Stimulated activated CD4-positive, alpha-beta T cell treated with anti-CD3 and anti-CD28 coated beads, Interleukin-15, amount 100 ng/mL, for 1 hour (primary cell): ENCODE measurements around the gene ZNF862.
"Not testable (repeated sequence)": the region's sequence is repeated elsewhere in the genome, so short reads cannot be mapped to it uniquely, and the experiment has no call there.

Experiments used
- DNase-seq, 2 donors: peaks; one replicate each; pipeline ENCODE4 v3.0.0-alpha.2; 2020; ENCODE audit warnings: low read depth in 1 of 2, low spot score in 1 of 2

Gene ZNF862

DNA sequence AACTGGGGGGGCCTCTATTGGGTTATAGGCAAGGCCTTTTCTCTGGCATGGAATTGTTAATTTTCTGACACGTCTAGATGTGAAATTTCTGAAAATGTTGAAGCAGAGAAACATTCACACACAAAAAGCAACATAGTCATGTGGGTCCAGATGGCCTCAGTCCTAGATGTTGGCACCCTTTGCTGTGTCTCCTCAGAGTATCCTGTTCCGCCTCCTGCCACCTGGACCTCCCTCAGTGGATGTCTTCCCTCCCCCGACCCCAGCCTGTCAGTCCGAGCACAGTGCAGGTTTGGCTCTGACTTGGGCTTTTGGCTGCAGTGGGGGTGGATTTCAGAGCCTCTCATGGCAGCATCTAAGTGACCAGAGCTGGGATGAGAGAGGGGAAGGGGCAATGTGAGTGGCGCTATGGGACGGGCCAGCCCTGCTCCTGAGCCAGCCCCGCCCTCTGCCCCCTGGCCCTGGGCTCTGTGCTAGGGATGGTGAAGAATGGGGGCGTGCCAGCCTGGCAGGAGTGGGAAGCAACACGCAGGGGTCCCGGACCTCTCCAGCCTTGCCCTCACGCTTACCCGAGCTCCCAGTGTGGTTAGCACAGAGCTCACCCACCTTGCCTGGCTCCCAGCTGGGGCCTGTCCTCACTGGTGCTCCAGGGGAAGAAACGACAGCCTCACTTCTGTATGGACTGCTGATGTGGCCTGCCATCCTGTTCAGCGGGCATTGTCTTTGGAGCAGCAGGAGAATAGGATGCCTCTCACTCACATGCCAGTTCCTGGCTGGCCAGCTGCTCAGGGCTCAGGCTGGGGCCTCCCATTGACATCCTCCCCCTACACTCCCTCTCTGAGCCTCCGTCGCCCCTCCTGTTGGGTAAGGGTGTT is 41.8 kb downstream of the ZNF862 start:
- no peak for DNase-seq

DNA sequence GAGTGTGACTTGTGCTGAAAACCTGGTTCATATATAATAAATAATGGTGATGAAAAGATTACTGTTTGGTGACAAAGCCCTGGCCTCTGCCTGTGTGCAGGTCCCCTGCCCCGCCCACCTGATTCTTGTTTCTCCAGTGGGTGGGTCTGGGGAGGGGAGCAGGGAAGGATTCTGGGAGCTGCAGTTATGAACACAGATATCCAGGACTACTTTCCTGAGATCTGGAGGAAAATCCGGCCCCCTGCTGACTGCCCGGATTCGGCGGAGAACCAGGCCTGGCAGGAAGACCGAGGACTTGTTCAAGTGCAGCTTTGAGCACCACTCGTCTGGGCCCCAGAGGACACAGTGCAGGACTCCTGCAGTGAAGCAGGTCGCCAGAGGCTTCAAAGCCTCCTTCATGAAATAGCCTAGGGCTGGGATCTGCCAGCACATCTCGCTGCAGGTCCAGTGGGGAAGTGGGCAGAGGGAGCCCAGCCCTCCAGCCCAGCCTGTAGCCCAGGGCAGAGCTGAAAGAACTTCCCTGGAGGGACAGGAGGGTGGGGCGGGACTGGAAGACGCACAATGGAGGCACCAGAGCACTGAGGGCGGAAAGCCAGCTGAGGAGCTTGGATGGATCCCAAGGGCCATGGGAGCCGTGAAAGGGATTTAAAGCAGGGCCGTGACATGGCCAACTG is 42.6 kb downstream of the ZNF862 start:
- DNase-seq, result no peak

DNA sequence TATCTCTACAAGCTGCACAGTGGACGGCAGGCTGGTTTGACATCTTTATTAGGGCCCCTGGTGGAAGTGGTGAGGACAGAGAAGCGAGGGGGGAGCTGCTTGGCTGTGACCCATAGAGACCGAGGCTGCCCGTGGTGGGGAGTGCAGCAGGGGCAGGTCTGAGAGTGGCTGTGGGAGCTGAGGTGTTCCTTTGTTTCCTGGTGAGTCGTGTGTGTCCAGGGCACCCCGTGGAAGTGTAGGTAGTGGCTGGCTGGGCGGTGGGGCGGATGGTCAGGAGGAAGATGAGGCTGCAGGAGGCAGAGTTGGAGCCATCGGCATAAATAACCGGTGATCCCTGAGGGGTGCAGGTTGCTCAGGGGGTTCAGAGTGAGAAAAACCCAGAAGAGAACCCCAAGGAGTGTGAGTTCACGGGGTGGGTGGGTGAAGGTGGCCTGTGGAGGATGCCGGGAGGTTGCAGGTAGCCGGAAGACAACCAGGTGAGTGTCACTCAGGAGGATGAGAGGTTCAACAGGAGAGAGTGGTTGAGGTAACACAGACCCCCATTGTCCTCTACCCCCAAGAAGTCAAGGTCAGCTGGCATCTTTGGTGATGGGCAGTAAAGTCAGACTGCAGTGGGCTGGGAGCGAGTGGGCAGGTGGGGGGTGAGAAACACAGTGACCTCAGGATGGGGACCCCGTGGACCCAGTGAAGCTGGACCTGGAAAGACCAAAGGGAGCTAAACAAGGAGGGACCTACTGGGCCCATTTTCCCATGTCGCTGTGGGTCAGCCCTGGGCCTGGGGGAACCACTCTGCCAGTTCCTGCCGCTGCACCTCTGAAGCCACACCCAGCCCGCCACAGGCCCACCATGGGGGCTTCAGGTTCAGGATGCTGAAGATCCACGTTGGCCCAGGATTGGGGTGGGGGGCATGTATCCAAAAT is 43.4 kb downstream of the ZNF862 start:
- DNase-seq, result no peak

DNA sequence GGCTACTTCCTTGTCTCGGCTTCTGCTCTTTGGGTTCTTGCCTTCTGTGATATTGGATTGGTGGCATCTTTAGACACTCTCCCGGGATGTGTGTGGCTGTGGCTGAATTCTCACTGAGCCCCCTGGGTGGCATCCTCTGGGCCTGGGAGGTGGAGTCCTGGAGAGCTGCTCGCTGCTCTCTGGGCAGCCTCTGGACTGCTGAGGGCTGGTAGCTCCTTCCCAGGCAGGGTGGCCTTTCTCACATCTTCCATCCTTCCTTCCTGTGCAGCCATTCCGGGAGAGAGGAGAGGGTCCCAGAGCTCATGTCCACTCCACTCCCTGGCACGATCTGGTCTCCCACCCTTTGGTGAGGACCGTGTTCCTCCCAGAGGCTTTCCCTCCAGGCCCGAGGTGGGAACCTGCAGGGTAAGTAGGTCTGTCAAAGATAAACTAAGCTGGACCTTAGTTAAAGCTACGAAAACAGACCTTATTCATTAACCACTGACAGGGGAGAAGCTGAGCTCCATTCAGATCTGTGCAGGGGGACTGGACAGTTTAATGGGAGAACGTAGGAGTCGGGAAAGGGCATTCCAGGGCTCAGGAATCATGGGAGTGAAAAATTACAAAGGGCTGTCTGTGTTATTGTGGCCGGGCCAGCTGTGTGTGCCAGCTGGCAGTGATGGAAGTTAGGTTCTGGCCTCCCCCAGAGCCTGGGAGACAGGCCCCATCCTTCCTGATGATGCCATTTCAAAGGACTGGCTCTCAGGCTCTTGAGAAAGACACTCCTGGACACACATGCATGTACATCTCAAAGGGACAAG is 44.3 kb downstream of the ZNF862 start:
- no peak for DNase-seq

DNA sequence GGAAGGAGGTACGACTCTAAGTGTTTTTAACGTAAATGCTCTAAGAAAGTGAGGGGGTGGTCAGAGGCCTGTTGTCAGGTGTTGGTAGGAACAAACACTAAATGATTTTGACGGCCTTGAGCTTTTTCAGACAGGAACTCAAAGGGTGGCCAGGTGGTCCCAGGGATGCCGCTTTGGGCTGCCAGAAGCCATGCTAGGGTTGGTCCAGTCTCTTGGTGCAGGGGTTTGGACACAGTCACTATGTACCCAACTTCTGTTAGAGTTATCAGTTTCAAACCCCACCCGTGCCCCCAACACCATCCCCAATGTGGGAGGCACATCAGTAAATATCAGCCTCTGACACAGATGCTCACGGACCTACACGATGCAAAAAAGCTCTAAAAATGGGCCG is 44.9 kb downstream of the ZNF862 start:
- no peak for DNase-seq

DNA sequence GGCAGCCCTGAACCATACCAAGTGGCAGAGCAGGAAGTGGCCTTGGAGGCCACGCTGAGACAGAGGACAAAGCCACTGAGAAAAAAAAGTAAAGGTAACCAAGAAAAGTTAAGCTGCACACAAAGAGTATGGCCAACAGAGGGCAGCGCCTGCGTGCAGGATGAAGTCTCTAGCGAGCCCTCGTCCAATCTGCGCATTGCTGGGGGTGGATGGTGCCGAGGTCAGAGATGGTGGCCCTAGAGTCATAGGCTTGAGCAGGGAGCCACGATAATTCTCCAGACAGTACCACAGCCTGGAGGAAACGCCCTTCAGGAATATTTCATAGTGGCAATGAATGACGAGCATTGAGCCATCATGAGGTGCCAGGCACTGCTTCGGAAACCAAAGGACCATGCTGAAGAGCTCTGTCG is 45.3 kb downstream of the ZNF862 start:
- peak in 1 of 2 donors; percentile 35 for DNase-seq

DNA sequence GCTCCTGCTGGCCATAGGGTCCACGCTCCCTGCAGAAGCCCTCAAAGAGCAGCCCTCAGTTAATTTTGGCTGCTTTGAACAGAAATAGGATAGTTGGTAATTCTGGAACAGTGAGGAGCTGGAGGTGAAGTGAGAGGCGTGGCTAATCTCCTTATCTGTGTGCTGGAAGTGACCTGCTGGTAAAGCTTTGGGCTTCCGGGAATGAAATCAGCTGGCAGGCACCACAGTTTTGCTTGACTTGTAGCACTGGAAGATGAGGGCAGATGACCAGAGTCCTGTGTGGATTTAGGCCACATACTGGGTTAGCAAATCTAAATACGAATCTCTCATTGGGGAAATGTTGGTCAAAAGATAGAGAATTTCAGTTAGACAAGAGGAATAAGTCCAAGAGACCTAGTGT is 45.8 kb downstream of the ZNF862 start:
- DNase-seq, result no peak

DNA sequence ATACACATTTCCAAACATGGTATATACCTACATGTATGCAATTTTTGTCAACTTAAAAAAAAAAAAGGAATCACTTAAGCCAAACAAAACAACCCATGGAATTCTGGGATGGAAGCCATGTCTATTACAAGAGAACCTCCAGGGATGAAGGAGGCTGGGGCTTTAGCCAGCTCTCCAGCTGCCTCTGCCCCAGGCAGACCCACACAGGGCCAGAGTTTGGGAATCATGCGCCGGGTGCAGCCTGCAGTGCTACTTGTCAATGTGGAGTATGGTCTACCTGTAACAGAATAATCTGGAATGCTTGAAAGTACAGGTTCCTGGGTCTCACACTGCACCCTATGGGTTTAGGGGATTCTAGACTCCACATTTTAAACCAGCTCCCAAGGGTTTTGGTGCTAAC is 46.4 kb downstream of the ZNF862 start:
- no peak for DNase-seq

DNA sequence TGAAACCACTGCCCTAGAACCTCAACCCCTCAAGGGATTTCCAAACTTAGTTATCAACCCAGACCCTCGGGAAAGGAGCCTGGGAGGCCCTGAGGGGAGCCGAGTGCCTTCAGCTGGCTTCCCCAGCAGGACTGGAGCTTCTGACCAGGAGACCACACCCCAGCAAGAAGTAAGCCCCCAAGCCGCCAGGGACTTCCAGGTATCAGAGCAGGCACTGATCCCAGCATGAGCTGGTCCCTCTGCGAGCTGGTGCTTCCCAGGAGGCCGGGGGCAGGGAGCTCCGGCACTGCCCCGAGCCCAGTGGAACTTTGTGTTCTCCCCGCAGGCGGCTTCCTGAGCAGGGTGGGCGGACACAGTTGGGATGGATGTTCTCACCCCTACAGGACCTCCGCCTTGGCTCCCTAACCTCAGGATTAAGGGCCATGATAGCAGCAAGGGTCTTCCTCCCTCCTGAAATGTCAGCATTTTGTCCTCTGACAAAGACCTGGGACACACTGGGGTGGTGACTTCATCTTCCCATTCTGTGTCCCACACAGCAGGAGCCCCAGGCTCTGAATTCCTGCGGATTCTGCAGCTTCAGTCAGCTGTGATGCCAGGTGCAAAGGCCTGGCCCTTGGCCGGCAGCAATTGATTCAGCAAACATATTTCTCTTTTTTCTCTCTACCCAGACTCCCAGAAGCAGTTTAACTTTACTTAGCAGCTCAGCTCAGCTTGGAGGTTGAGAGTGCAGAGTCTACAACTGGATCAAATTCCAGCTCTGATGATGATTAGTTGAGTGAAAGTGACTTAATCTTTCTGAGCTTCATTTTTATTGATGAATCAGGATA is 47.2 kb downstream of the ZNF862 start:
- DNase-seq, result no peak

DNA sequence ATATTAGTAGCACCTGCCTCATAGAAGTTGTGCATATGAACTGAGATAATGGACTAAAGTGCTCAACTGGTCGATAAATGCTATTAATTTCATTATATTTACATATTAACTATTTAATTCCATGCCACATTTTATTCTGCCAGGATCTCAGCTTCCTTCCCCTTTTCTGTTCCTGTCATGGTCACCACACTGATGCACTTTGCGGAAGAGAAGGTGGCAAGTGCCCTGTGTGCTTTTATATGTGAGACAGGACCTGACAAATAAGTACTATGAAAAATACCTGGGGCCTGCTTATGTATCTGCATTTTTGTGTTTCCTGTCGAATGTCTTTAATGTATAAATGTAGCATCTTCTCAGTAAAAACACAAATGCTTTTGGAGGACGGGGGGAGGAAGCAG is 47.8 kb downstream of the ZNF862 start:
- DNase-seq, result no peak

DNA sequence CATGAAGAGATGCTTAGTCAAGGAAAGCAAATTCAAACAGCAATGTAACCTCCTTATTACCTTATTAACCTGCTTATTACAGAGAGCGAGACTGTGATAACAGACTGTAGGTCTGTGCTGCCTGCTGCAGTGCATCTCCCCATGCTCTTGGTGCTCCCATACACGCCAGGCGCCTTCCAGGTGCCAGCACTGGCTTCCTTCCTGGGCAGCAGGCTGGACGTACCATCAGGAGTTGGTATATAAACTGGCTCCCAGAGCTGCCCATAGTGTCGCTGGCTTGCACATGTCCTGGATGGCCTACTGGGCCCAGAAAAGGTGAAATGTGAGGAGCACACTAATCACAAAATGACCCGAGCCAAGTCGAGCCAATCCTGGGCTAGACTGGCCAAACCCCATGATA is 49.1 kb downstream of the ZNF862 start:
- DNase-seq, result no peak

DNA sequence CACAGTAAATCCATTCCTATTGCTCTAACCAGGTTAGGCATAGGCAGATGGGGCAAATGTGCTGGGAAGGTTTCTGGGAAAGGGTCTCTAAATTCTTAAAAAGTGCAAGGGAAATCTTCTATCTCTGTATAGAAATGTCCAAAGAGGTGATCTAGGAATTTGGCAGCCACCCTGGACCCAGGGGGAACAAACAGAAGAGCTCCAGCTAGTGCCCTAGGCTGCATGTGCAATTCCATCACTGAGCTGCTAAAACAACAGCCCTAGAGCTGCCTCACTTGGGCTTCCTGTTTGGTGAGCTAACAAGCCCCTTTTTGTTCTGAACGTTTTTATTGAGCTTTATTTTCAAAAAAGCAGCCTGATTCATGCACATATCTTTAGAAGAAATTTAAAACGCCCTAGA is 52.5 kb downstream of the ZNF862 start:
- DNase-seq, result not testable (repeated sequence)

DNA sequence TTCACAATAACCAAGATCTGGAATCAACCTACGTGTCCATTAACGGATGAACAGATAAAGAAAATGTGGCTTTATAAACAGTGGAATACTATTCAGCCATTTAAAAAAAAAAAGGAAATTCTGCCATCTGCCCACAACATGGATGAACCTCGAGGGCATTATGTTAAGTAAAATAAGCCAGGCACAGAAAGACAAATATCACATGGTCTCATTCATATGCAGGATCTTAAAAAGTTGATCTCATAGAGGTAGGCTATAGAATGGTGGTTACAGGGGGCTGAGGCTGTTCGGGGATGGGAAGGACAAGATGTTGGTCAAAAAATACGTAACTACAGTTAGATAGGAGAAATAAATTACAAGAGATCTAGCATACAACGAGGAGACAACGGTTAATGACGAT is 56.8 kb downstream of the ZNF862 start:
- not testable (repeated sequence) for DNase-seq

DNA sequence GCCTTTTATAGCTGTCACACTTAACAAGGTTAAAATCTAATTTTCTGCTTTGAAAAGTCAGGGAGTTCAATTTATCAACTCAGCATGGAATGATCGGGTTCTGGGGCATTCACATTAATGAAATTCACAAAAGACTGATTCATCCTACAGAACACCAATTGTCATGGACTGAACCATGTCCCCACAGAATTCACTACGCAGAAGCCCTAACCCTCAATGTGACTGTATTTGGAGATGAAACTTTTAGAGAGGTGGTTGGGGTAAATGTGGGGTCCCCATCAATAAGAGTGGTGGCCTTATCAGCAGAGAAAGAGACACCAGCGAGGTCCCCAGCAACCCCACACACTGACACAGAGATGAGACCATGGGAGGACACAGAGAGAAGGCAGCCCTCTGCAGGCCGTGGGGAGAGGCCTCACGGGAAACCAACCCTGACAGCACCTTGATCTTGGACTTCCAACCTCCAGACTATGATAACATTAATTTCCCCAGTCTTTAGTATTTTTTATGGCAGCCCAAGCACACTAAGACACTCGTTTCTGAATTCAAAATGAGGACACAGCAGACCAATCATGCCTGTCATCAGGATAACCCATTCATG is 69.7 kb downstream of the ZNF862 start:
- not testable (repeated sequence) for DNase-seq

DNA sequence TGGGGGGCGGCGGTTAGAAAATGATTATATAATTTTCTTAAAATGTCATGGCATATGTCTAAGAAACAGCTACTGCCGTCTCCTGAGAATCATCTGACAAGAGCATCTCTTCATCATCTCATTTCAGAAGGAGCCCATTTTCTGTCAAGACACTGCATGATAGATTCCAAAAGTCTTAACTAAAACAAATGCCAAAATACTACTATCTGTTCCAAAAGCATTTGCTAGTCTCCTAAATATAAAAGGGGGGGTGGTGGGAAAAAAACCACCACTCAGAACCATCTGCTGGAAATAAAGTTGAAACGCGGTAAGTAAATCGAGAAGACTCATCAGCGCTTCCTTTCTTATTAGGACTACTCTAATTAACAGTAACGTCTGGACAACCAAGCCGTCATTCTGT is 72.0 kb downstream of the ZNF862 start:
- not testable (repeated sequence) for DNase-seq

DNA sequence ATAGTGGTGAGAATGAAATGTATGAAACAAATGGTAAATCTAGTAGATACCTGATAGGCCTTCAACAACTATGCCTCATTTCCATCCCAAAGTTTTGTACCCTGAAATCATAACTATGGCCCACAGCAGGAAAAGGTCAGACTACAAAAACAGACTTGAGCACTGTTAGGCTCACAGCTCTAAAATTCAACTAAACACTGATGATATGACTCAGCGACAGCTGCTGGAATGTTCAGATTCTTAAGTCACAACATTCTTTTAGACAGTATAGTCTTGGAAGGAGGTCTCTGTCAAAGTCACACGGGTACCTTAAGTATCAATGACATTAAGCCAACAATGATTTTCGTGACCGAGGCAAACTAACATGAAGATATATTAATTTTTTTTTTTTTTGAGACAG is 74.0 kb downstream of the ZNF862 start:
- not testable (repeated sequence) for DNase-seq
